Transverse colon (tissue), 4 donors: ENCODE data around the gene SLC25A25. TPM values are rescaled to one million over a fixed set of nuclear protein-coding genes. Genes with fewer than 3 reads are reported as not detected.

Experiments
- DNase-seq: peaks from one replicate; pipeline ENCODE4 v3.0.0-alpha.2; 2019
- H3K27ac ChIP-seq, 4 donors: fragments of 200-600 bp; sonication (generic); 2 replicates each; pipeline ENCODE4 v1.5.1; 2016 to 2018; ENCODE audit warnings: inconsistent platforms in 4 of 4
- H3K27me3 ChIP-seq: fragments of 200-600 bp; sonication (generic); 2 replicates; pipeline ENCODE4 v1.5.1; 2017; ENCODE audit warnings: inconsistent platforms
- H3K36me3 ChIP-seq, 4 donors: fragments of 200-600 bp; sonication (generic); 2 replicates each; pipeline ENCODE4 v1.5.1; 2017 to 2019; ENCODE audit warnings: inconsistent platforms in 4 of 4
- H3K4me1 ChIP-seq, 4 donors: fragments of 200-600 bp; sonication (generic); 2 replicates each; pipeline ENCODE4 v1.5.1; 2017 to 2020; ENCODE audit warnings: inconsistent platforms in 4 of 4
- H3K4me3 ChIP-seq, 4 donors: fragments of 200-600 bp; sonication (generic); 1 replicate in 1 of 4; 2 replicates in 3 of 4; pipeline versions ENCODE4 v1.5.1 to v1.6.1; 2017 to 2019; ENCODE audit warnings: inconsistent platforms in 4 of 4
- H3K9me3 ChIP-seq, 2 donors: fragments of 200-600 bp; sonication (generic); 2 replicates each; pipeline ENCODE4 v1.5.1; 2017 to 2019; ENCODE audit warnings: inconsistent platforms in 2 of 2
- EP300 ChIP-seq: sonication (generic); formaldehyde crosslinking; IDR thresholded peaks from one replicate; pipeline ENCODE4 v1.6.1; 2017; ENCODE audit warnings: antibody characterized with exemption, low read depth
- POLR2A ChIP-seq: fragments of 450-650 bp; IDR thresholded peaks from one replicate; pipeline ENCODE4 v1.6.1; 2016; ENCODE audit warnings: antibody characterized with exemption, mild to moderate bottlenecking, moderate library complexity
- POLR2AphosphoS5 ChIP-seq, 3 donors: sonication (generic); formaldehyde crosslinking; IDR thresholded peaks; one replicate each; pipeline ENCODE4 v1.6.1; 2016; ENCODE audit warnings: antibody characterized with exemption in 3 of 3
- WGBS, 2 donors: methylation state at CpG; one replicate each; pipeline ENCODE4 v1.1.5; 2018; ENCODE audit warnings: low coverage in 1 of 2; 5-methylcytosine and 5-hydroxymethylcytosine counted together
- in situ Hi-C, 4 donors: fragments of 200-750 bp; cut with MboI; loops; one replicate each; pipeline versions ENCODE4 v1.15.0 to v1.15.1; 2017; ENCODE audit warnings: low sequenced_read_pairs in 3 of 4, low pct_ligation_motif_present in 1 of 4, low pct_unique_long_range_greater_than_20kb in 1 of 4
- intact Hi-C: fragments of 100-400 bp; cut with DNase I; formaldehyde crosslinking; loops from one replicate; pipeline ENCODE4 v1.15.1; 2023; ENCODE audit warnings: low total_unique reads
- total RNA-seq, 4 donors: library from RNA; depleted of rRNA; stranded (reverse); fragments of >200 nt; gene quantifications; one replicate each; pipeline ENCODE4 v1.1.0, GENCODE V29; 2016
- TF ChIP-seq, protein P1 (sequence below), 5 experiments: fragments of 200-600 bp in 3 of 5; fragments of 450-650 bp in 2 of 5; sonication (generic) in 3 of 5; IDR thresholded peaks; 1 replicate in 2 of 5; 2 replicates in 3 of 5; pipeline ENCODE4 v1.5.1; 2016 to 2017; ENCODE audit warnings: antibody characterized with exemption in 5 of 5, inconsistent platforms in 3 of 5, mild to moderate bottlenecking in 2 of 5, moderate library complexity in 1 of 5

Gene SLC25A25
- total RNA-seq, 4 donors from 2014 or later: 25.5 to 35.5 (median 32.5) TPM

DNA sequence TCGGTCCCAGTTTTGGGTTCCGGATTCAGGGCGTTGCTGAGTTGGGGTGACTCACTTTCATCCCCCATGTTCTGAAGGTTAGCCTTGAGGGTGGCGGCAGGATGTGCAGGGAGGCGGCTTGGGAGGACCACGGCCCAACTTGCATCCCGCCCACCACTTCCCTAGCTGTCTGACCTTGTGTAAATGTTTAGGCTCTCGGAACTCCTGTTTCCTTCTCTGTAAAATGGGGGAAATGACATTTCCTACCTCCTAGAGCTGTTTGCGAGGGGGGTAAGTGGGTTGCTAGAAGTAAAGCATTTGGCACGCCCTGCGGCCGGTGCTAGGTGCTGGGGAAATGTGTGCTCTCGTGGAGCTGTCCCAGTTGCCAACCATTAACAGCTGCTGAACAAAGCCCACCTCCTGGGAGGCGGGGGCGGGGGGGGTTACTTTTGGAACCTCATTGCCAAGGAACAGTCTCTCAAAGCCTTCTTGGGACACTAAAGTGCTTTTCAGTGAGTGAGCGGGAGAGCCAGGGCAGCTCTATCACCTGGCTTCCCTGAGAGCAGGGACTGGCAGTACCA lies 32.0 kb downstream of the SLC25A25 start:
- peak overlapping the region in 1 of 4 donors; percentile 41 for H3K4me3 ChIP-seq
- H3K4me1 ChIP-seq: peaks cover 28 to 62% (median 53%) of the 10 kb centered on the region in 4 donors
- intact Hi-C loops (no loop called here), in situ Hi-C loops (loop anchor here in 1 of 4 donors (25.0 kb wide), 1 partner anchor 138 kb away; no protein-coding TSS in a partner anchor)
- H3K27me3 ChIP-seq: no peaks in the 10 kb centered on the region
- TF ChIP-seq POLR2A (no peak), POLR2AphosphoS5 (IDR thresholded peaks at IDR 0.05) (no peak)
- TF ChIP-seq, protein P1, sequence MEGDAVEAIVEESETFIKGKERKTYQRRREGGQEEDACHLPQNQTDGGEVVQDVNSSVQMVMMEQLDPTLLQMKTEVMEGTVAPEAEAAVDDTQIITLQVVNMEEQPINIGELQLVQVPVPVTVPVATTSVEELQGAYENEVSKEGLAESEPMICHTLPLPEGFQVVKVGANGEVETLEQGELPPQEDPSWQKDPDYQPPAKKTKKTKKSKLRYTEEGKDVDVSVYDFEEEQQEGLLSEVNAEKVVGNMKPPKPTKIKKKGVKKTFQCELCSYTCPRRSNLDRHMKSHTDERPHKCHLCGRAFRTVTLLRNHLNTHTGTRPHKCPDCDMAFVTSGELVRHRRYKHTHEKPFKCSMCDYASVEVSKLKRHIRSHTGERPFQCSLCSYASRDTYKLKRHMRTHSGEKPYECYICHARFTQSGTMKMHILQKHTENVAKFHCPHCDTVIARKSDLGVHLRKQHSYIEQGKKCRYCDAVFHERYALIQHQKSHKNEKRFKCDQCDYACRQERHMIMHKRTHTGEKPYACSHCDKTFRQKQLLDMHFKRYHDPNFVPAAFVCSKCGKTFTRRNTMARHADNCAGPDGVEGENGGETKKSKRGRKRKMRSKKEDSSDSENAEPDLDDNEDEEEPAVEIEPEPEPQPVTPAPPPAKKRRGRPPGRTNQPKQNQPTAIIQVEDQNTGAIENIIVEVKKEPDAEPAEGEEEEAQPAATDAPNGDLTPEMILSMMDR (IDR thresholded peaks at IDR 0.05): no peak
- H3K9me3 ChIP-seq: no peaks in the 10 kb centered on the region
- WGBS, 2 donors: 62% methylated on average over 16 of the region's 16 CpGs; no CpG with 5 or more reads in 1 of the 2 donors
- peaks cover 0 to 21% (median 10%) of the 10 kb centered on the region in 4 donors for H3K36me3 ChIP-seq
- DNase-seq: no peak
- H3K27ac ChIP-seq: peak overlapping the region; percentile 86 to 94 (median 92)

DNA sequence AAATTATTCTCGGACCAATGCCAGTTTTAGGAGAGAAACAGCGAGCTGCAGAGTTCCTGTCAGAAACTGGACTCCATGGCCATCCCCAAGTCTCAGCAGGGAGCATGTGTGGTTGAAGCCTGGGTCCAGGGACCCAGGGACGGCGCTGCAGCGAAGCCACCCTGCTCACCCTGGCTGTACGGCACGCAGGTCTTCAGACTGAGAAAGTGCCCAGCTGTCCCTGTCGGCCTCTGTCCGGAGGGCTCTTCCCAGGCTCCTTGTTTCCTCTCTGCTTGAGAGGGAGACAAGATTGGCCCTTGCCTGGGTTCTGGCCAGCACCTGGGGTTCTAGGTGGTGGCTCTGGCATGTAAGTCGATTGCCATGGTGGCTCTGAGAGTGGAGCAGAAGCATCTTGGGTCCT lies 32.5 kb downstream of the SLC25A25 start:
- peak overlapping the region in 1 of 4 donors; percentile 41 for H3K4me3 ChIP-seq
- H3K9me3 ChIP-seq: no peaks in the 10 kb centered on the region
- intact Hi-C loops: no loop called here
- H3K27me3 ChIP-seq: no peaks in the 10 kb centered on the region
- H3K27ac ChIP-seq: peak overlapping the region; percentile 86 to 94 (median 92)
- no peak for DNase-seq
- H3K36me3 ChIP-seq: peaks cover 0 to 22% (median 10%) of the 10 kb centered on the region in 4 donors
- TF ChIP-seq EP300 (no peak), POLR2AphosphoS5 (IDR thresholded peaks at IDR 0.05) (no peak), POLR2A (no peak)
- TF ChIP-seq, protein P1 (IDR thresholded peaks at IDR 0.05): no peak
- H3K4me1 ChIP-seq: peaks cover 28 to 56% (median 51%) of the 10 kb centered on the region in 4 donors
- WGBS, 2 donors: 93% methylated on average over 10 of the region's 10 CpGs; no CpG with 5 or more reads in 1 of the 2 donors
- in situ Hi-C loops: loop anchor here in 1 of 4 donors (25.0 kb wide), 1 partner anchor 138 kb away; no protein-coding TSS in a partner anchor

- H3K4me1 ChIP-seq: peaks cover 28 to 55% (median 51%) of the 10 kb centered on the region in 4 donors
- no peak for DNase-seq
- in situ Hi-C loops (loop anchor here in 1 of 4 donors (25.0 kb wide), 1 partner anchor 139 kb away; no protein-coding TSS in a partner anchor), intact Hi-C loops (no loop called here)
- TF ChIP-seq EP300 (no peak), POLR2AphosphoS5 (IDR thresholded peaks at IDR 0.05) (no peak), POLR2A (no peak)
- TF ChIP-seq, protein P1 (IDR thresholded peaks at IDR 0.05): no peak
- peak overlapping the region in 1 of 4 donors; percentile 86 for H3K27ac ChIP-seq
- peaks cover 0 to 29% (median 13%) of the 10 kb centered on the region in 4 donors for H3K36me3 ChIP-seq
- WGBS, 2 donors: 79% methylated on average over 12 of the region's 12 CpGs; no CpG with 5 or more reads in 1 of the 2 donors
- no peaks in the 10 kb centered on the region for H3K9me3 ChIP-seq
- no peaks in the 10 kb centered on the region for H3K27me3 ChIP-seq
- no peak overlapping the region for H3K4me3 ChIP-seq
Measured at GRCh38 chr9:128101231-128101661, 33.2 kb downstream of the SLC25A25 start.

DNA sequence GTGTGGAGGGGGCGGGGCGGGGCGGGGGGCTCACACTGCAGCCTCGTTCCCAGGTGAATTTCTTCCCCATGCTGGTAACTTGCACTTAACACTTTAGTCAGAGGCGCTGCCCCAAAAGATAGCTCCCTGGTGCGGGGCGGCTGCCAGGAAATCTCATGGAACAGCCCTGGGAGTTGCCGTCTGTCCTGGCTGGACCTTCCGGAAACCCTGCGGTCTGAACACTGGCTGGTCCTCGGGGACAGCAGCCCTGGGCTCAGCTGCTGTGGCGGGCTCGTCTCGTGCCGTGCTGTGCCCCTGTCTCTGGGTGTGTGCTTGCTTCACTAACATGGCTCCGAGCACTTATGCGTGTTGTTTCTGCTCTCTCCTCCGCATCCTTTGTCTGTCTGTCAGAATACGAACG lies 33.7 kb downstream of the SLC25A25 start:
- in situ Hi-C loops (loop anchor here in 1 of 4 donors (25.0 kb wide), 1 partner anchor 139 kb away; no protein-coding TSS in a partner anchor), intact Hi-C loops (no loop called here)
- WGBS, 2 donors: 91% methylated on average over 20 of the region's 20 CpGs; no CpG with 5 or more reads in 1 of the 2 donors
- H3K9me3 ChIP-seq: no peaks in the 10 kb centered on the region
- DNase-seq: no peak
- peaks cover 28 to 54% (median 49%) of the 10 kb centered on the region in 4 donors for H3K4me1 ChIP-seq
- H3K27ac ChIP-seq: no peak overlapping the region
- no peak overlapping the region for H3K4me3 ChIP-seq
- TF ChIP-seq EP300 (no peak), POLR2AphosphoS5 (IDR thresholded peaks at IDR 0.05) (no peak), POLR2A (no peak)
- TF ChIP-seq, protein P1 (IDR thresholded peaks at IDR 0.05): no peak
- no peaks in the 10 kb centered on the region for H3K27me3 ChIP-seq
- H3K36me3 ChIP-seq: peaks cover 0 to 33% (median 15%) of the 10 kb centered on the region in 4 donors
